Astrocyte of the cerebellum (primary cell): Measurements from ENCODE around the gene SFTPB.

Source experiments
- DNase-seq: peaks from one replicate; pipeline ENCODE4 v3.0.0-alpha.2; 2011; ENCODE audit warnings: low read depth
- H3K4me3 ChIP-seq: 2 replicates; pipeline ENCODE4 v1.5.1; 2011; ENCODE audit warnings: mild to moderate bottlenecking, low read depth, low read length, moderate library complexity
- CTCF ChIP-seq: IDR thresholded peaks from 2 replicates; pipeline ENCODE4 v1.5.1; 2012; ENCODE audit warnings: low read length, low read depth, moderate library complexity, mild to moderate bottlenecking; ENCODE audit errors: missing control alignments
- in situ Hi-C: cut with HindIII; loops from 2 replicates; pipeline ENCODE4 v1.10.0; 2017; ENCODE audit warnings: low sequenced_read_pairs

Gene SFTPB

GRCh38 chr2:85712849-85713612 lies 45.0 kb upstream of the SFTPB start:
- DNase-seq: no peak
- H3K4me3 ChIP-seq: no peak overlapping the region
- in situ Hi-C loops: loop anchor here (25.0 kb wide), 1 partner anchor 374 kb away; no protein-coding TSS in a partner anchor
- no peak for TF ChIP-seq CTCF

DNA sequence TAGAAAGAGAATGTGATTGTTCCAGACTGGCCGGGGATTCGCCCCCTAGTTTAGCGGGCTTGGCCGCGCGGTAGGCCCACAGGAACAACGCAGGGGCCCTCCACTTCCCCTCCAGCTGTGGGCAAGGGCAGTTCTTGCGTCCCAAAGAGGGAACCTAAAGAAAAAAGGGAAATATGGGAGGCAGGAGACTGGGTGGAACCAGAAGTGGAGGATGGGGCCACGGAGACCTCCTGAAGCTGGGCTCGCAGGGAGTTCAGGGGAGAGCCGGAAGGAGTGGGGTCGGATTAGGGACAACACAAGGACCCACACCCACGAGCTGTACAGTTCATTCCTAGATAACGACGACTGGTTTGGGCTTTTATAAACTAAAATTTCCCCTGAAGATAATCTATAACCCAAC lies 44.3 kb upstream of the SFTPB start:
- TF ChIP-seq CTCF: no peak
- no peak overlapping the region for H3K4me3 ChIP-seq
- in situ Hi-C loops: loop anchor here (25.0 kb wide), 1 partner anchor 375 kb away; no protein-coding TSS in a partner anchor
- DNase-seq: no peak

DNA sequence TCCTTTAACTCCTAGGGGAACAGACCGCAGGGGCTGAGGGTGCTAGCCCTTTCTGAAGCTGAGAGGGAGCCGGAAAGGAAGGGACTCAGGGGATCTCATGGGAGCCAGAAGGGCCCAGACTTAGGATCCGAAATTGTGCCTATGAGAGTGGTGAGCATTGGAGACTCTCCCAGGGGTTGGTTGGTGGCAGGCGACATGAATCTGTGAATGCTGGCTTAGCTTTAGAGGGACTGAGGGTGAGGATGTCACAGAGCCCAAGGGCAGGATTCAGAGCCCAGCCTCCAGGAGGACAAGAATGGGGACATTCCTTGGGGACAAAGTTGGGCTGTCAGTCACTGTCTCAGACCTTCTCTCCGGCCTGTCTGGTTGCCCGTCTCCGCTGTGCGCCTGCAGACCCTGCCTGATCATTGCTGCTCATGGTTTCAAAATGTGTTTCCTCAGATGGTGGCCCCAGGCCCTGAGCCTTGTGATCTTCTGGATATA lies 43.6 kb upstream of the SFTPB start:
- no peak overlapping the region for H3K4me3 ChIP-seq
- in situ Hi-C loops: loop anchor here (25.0 kb wide), 1 partner anchor 376 kb away; no protein-coding TSS in a partner anchor

GRCh38 chr2:85710687-85711577 lies 42.9 kb upstream of the SFTPB start:
- no peak for DNase-seq
- TF ChIP-seq CTCF: no peak
- in situ Hi-C loops: loop anchor here (25.0 kb wide), 1 partner anchor 376 kb away; no protein-coding TSS in a partner anchor
- no peak overlapping the region for H3K4me3 ChIP-seq

More for the DNA sequence above, 43.6 kb upstream of the SFTPB start:
- no peak for DNase-seq
- no peak for TF ChIP-seq CTCF

DNA sequence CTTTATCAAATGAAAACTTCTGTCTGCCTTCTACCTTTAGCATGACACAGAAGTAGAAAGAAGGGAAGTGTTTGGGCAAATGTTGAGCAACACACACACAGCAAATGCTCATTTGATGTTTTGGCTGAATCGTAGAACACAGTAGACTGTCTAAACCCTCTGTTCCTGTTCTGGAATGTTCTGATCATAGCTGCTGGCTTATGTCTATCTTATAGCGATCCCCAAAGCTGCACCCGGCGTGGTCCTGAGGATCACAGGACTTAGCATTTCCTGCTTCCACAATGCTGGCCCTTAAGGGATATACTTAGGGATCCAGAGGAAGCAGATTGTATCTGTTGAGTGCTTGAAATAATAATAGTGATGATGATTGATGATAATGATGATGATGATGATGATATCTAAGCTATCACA lies 41.4 kb upstream of the SFTPB start:
- H3K4me3 ChIP-seq: no peak overlapping the region
- in situ Hi-C loops: loop anchor here (5.0 to 25.0 kb wide), 5 partner anchors 43 to 378 kb away; partner anchors contain the start of genes ATOH8 and TMEM150A
- no peak for TF ChIP-seq CTCF
- no peak for DNase-seq

DNA sequence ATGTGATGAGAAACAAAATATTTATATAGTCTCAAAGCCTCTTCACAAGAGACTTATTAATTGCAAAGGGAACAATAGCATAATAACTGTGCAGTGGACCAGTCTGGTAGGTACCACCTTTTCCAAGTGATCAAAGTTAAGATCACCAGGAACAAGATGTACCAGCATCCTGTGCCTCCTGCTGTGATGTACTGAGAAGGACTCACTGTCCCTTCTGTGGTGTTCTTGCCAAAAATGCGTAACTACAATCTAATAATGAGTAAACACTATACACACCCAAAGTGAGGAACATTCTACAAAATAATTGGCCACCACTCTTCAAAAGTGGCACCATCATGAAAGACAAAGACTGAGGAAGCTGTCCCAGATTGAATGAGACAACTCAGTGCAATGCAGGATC lies 40.6 kb upstream of the SFTPB start:
- in situ Hi-C loops: loop anchor here (5.0 to 25.0 kb wide), 5 partner anchors 44 to 379 kb away; partner anchors contain the start of genes ATOH8 and TMEM150A
- no peak overlapping the region for H3K4me3 ChIP-seq
- no peak for DNase-seq
- no peak for TF ChIP-seq CTCF
